DMS153 treated with DMSO at 0.1 percent for 48 hours (cell line): ENCODE data around the gene PRB4.
"Not testable (repeated sequence)": the region's sequence is repeated elsewhere in the genome, so short reads cannot be mapped to it uniquely, and the experiment has no call there.

Source experiments
- DNase-seq: peaks from one replicate; lab custom pipeline; 2025; ENCODE audit not compliant: unreplicated experiment; lab: John Stamatoyannopoulos, UW

The PRB4 gene

GRCh38 chr12:11310336-11310735 is at the start of gene PRB4:
Gene PRB4, minus strand, starts transcription at chr12:11310436. Its CDS starts 38 bp downstream, at chr12:11310398.
- DNase-seq, result no peak

GRCh38 chr12:11351736-11352135 is 41.5 kb upstream of the PRB4 start:
- not testable (repeated sequence) for DNase-seq

GRCh38 chr12:11348439-11348838 is 38.2 kb upstream of the PRB4 start:
- DNase-seq, result no peak

GRCh38 chr12:11347810-11348209 is 37.6 kb upstream of the PRB4 start:
- DNase-seq, result no peak

DNA sequence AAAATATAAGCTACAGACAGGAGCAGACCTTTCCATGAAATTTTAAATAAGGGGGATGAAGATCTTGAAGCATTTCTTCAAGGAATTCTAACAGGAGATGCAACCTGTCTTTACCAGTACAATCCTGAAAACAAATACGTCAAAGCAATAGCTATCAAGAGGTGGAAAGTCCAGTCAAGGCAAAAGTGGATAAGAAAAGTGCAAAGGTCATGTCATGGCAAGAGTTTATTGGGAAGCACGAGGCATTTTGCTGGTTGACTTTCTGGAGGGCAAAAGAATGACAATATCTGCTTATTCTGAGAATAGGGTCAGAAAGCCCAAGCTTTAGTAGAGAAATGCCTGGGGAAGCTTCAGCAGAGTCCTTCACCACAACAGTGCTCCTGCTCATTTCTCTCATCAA is 34.3 kb upstream of the PRB4 start:
- DNase-seq, result no peak

DNA sequence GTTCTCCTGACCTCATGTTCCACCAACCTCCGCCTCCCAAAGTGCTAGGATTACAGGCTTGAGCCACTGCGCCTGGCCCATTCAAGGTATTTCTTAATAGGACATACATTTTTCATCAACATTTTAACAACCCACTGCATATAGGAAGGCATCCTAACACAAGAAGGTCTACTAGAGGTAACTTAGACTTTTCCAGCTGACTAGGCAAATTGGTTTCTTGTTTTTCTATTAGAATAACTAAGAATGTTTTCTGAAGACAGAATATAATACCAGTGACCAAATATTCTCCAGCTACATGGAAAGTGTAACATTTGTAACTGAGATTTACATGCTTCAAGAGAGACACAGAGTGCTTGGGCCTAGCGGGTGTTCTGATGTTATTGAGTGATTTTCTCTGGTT is 14.2 kb upstream of the PRB4 start:
- no peak for DNase-seq

DNA sequence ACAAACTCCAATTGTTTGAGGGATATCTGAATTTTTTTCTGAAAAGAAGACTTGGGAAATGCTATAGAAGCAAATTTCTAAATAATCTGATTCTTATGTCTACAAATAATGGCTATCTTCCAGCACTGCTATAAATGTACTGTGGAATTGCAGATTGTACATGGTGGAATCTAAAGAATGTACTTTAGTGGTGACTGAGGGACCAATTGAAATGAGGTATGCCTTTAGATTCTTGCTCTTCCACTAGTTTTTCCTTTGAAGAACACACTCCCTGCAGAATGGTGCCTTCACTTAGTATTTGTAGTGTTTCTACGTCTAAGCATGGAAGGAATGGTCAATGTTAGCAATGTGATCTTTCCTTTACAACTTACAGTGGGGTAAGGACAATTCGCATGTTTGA is 11.7 kb upstream of the PRB4 start:
- DNase-seq, result no peak

GRCh38 chr12:11307143-11307542 is 3.1 kb downstream of the PRB4 start:
- DNase-seq, result no peak

GRCh38 chr12:11273449-11273848 is 36.8 kb downstream of the PRB4 start:
- no peak for DNase-seq

GRCh38 chr12:11269607-11270006 is 40.6 kb downstream of the PRB4 start, which contains the start of gene PRB3:
Gene PRB3, minus strand, starts transcription at chr12:11269707. Its CDS starts 38 bp downstream, at chr12:11269669.
- no peak for DNase-seq

GRCh38 chr12:11264501-11264900 is 45.7 kb downstream of the PRB4 start:
- no peak for DNase-seq
